CD4-positive, alpha-beta T cell (primary cell): ENCODE measurements around the gene RAB35. TPM values are rescaled to one million over a fixed set of nuclear protein-coding genes. Genes with fewer than 3 reads are reported as not detected.

Experiments used
- ATAC-seq: fragments of 200-7000 bp; cut with Tn5 transposase; one replicate; pipeline ENCODE4 v1.10.0; 2022; ENCODE audit warnings: mild to moderate bottlenecking; ENCODE audit not compliant: poor library complexity
- CTCF ChIA-PET: fragments of 350-600 bp; sonication (Branson Sonifier 250); formaldehyde crosslinking; loops from one replicate; lab custom pipeline; 2021; ENCODE audit warnings: antibody characterized with exemption, inconsistent platforms; lab: Charles Lee
- POLR2A ChIA-PET: fragments of 350-600 bp; sonication (Branson Sonifier 250); formaldehyde crosslinking; loops from one replicate; lab custom pipeline; 2021; ENCODE audit warnings: antibody characterized with exemption, inconsistent platforms; lab: Charles Lee
- DNase-seq, 14 experiments: peaks; one replicate each; pipeline ENCODE4 v3.0.0-alpha.2; 2013 to 2020; ENCODE audit warnings: mixed read lengths in 2 of 14
- H3K27ac ChIP-seq, 2 donors: one replicate each; pipeline versions ENCODE4 v1.5.1 to v1.7.0; 2013; ENCODE audit warnings: low read length in 2 of 2, low read depth in 1 of 2, mild to moderate bottlenecking in 1 of 2
- H3K27me3 ChIP-seq, 2 experiments: 1 replicate in 1 of 2; 2 replicates in 1 of 2; pipeline versions ENCODE4 v1.6.1 to v1.7.0; 2013; ENCODE audit warnings: low read length in 2 of 2, control low read depth in 1 of 2, mild to moderate bottlenecking in 1 of 2, moderate library complexity in 1 of 2; ENCODE audit not compliant: insufficient read depth in 2 of 2, control insufficient read depth in 1 of 2
- H3K36me3 ChIP-seq: one replicate; pipeline ENCODE4 v1.6.1; 2013; ENCODE audit warnings: low read length, control low read depth; ENCODE audit not compliant: insufficient read depth
- H3K4me1 ChIP-seq: one replicate; pipeline ENCODE4 v1.6.1; 2013; ENCODE audit warnings: low read length, control low read depth; ENCODE audit not compliant: insufficient read depth
- H3K4me3 ChIP-seq: one replicate; pipeline ENCODE4 v1.5.1; 2013; ENCODE audit warnings: mild to moderate bottlenecking, low read length, moderate library complexity
- H3K9me3 ChIP-seq, 2 experiments: 1 replicate in 1 of 2; 2 replicates in 1 of 2; pipeline versions ENCODE4 v1.6.1 to v1.7.0; 2013; ENCODE audit warnings: low read length in 2 of 2, mild to moderate bottlenecking in 2 of 2, control low read depth in 1 of 2, moderate library complexity in 1 of 2; ENCODE audit not compliant: control insufficient read depth in 1 of 2, insufficient read depth in 1 of 2
- H3K27ac Mint-ChIP-seq: one replicate; pipeline ENCODE4 v1.8.0; 2020; ENCODE audit warnings: mixed read lengths
- H3K27me3 Mint-ChIP-seq: one replicate; pipeline ENCODE4 v1.8.0; 2021; ENCODE audit warnings: mixed read lengths
- H3K36me3 Mint-ChIP-seq: one replicate; pipeline ENCODE4 v1.8.0; 2021; ENCODE audit warnings: low read depth, mixed read lengths
- H3K4me1 Mint-ChIP-seq: one replicate; pipeline ENCODE4 v1.8.0; 2021; ENCODE audit warnings: low read depth, mixed read lengths
- H3K4me3 Mint-ChIP-seq: one replicate; pipeline ENCODE4 v1.8.0; 2020; ENCODE audit warnings: mild to moderate bottlenecking, mixed read lengths
- H3K9me3 Mint-ChIP-seq: one replicate; pipeline ENCODE4 v1.8.0; 2020; ENCODE audit warnings: mixed read lengths
- intact Hi-C, 2 experiments: fragments of 100-400 bp; cut with DNase I in 1 of 2; cut with micrococcal nuclease in 1 of 2; formaldehyde crosslinking; loops; one replicate each; pipeline versions ENCODE4 v1.15.1 to v1.9.0; 2023 to 2025; cut with DNase I, micrococcal nuclease
- total RNA-seq, 174 experiments: library from RNA in 2 of 174; stranded (reverse) in 2 of 174; gene quantifications; one replicate each; pipeline ENCODE4 v1.2.3 and lab custom pipeline; 2021 to 2026
- TF ChIP-seq, protein P1 (sequence below): fragments of 200-600 bp; IDR thresholded peaks from one replicate; pipeline ENCODE4 v1.8.0; 2022; ENCODE audit warnings: antibody characterized with exemption, mild to moderate bottlenecking

Gene RAB35
- total RNA-seq, 2 experiments from 2014 or later: 49.7 to 53.8 TPM

- POLR2A ChIA-PET: interaction anchor here (1.0 kb wide), 1 partner anchor 71 kb away, joined by 4 read pairs; the partner anchor contains the start of gene BICDL1
- CTCF ChIA-PET: interaction anchor here (1.0 kb wide), 3 partner anchors 9 to 28 kb away, joined by 3 to 4 read pairs (median 3); no protein-coding TSS in a partner anchor
- DNase-seq: no peak
These were observed 56.4 kb downstream of the RAB35 start for GRCh38 chr12:120060196-120060595.

GRCh38 chr12:120056739-120057138, 59.8 kb downstream of the RAB35 start:
- DNase-seq (no peak), ATAC-seq (no peak)
- no peak overlapping the region for H3K4me3 Mint-ChIP-seq
- no peak overlapping the region for H3K4me3 ChIP-seq
- intact Hi-C loops: no loop called here
- no peak overlapping the region for H3K27ac ChIP-seq
- no peaks in the 10 kb centered on the region for H3K4me1 ChIP-seq
- H3K9me3 Mint-ChIP-seq: no peaks in the 10 kb centered on the region
- H3K36me3 Mint-ChIP-seq: peaks cover 31% of the 10 kb centered on the region
- H3K4me1 Mint-ChIP-seq: peaks cover 10% of the 10 kb centered on the region
- no peaks in the 10 kb centered on the region for H3K27me3 Mint-ChIP-seq
- TF ChIP-seq, protein P1, sequence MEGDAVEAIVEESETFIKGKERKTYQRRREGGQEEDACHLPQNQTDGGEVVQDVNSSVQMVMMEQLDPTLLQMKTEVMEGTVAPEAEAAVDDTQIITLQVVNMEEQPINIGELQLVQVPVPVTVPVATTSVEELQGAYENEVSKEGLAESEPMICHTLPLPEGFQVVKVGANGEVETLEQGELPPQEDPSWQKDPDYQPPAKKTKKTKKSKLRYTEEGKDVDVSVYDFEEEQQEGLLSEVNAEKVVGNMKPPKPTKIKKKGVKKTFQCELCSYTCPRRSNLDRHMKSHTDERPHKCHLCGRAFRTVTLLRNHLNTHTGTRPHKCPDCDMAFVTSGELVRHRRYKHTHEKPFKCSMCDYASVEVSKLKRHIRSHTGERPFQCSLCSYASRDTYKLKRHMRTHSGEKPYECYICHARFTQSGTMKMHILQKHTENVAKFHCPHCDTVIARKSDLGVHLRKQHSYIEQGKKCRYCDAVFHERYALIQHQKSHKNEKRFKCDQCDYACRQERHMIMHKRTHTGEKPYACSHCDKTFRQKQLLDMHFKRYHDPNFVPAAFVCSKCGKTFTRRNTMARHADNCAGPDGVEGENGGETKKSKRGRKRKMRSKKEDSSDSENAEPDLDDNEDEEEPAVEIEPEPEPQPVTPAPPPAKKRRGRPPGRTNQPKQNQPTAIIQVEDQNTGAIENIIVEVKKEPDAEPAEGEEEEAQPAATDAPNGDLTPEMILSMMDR: no peak
- H3K27me3 ChIP-seq: no peaks in the 10 kb centered on the region
- ChIA-PET CTCF (no interaction called here), POLR2A (interaction anchor here (0.7 kb wide), 1 partner anchor 12 kb away, joined by 3 read pairs; no protein-coding TSS in a partner anchor)
- no peaks in the 10 kb centered on the region for H3K9me3 ChIP-seq
- H3K36me3 ChIP-seq: no peaks in the 10 kb centered on the region
- H3K27ac Mint-ChIP-seq: no peak overlapping the region

More at GRCh38 chr12:120060196-120060595, 56.4 kb downstream of the RAB35 start:
- H3K4me3 Mint-ChIP-seq: no peak overlapping the region
- Histone ChIP-seq H3K27ac (no peak overlapping the region), H3K36me3 (peaks cover 25% of the 10 kb centered on the region), H3K4me1 (no peaks in the 10 kb centered on the region), H3K27me3 (no peaks in the 10 kb centered on the region), H3K9me3 (no peaks in the 10 kb centered on the region), H3K4me3 (no peak overlapping the region)
- H3K9me3 Mint-ChIP-seq: no peaks in the 10 kb centered on the region
- intact Hi-C loops: no loop called here
- no peak overlapping the region for H3K27ac Mint-ChIP-seq
- ATAC-seq: no peak
- no peaks in the 10 kb centered on the region for H3K4me1 Mint-ChIP-seq
- H3K36me3 Mint-ChIP-seq: peaks cover 49% of the 10 kb centered on the region
- H3K27me3 Mint-ChIP-seq: no peaks in the 10 kb centered on the region
- TF ChIP-seq, protein P1: no peak

DNA sequence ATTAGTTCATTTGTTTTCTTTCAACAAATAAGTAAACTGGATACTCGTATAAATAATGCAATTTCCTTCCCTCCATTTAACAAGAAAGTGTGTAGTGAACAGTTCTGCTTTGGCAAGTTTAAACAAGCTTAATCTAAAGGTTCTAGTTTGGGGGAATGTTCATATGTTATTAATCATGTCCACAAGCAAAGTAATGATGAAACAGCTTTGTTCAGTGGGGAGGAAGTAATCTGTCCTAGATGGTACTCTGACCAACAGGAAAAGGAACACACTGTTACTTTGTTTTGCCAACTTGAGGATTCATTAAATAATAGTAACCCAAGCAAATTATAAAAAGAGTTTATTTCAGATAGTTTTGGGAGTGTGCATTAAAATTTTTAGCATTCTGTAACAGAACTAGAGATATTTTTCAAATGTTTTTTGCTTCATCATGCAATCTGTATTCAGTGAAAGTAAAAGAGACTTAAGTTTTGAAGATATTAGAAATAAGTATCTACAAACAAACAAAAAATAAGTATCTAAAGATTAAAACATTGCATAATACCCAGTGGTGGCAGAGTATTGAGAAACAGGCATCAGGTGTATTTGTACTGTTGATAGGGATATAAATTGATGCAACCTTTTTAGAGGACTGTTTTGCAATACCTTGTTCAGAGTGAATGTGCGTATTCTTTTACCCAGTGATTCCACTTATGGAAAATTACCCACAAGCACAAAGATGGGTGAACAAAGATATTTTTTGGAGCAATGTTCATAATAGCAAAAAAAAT, 61.1 kb downstream of the RAB35 start:
- intact Hi-C loops: no loop called here

More for the DNA sequence above, 61.1 kb downstream of the RAB35 start:
- Mint-ChIP-seq H3K4me1 (peaks cover 10% of the 10 kb centered on the region), H3K4me3 (no peak overlapping the region), H3K27me3 (no peaks in the 10 kb centered on the region), H3K36me3 (peaks cover 19% of the 10 kb centered on the region), H3K27ac (no peak overlapping the region), H3K9me3 (no peaks in the 10 kb centered on the region)
- H3K9me3 ChIP-seq: no peaks in the 10 kb centered on the region
- no peaks in the 10 kb centered on the region for H3K36me3 ChIP-seq
- no peaks in the 10 kb centered on the region for H3K27me3 ChIP-seq
- CTCF ChIA-PET: no interaction called here
- no peak overlapping the region for H3K27ac ChIP-seq
- no peak overlapping the region for H3K4me3 ChIP-seq
- no peaks in the 10 kb centered on the region for H3K4me1 ChIP-seq
- DNase-seq (no peak), ATAC-seq (no peak)
- TF ChIP-seq, protein P1: no peak
- POLR2A ChIA-PET: no interaction called here
